Panc1 (cell line): ENCODE measurements around the gene NRCAM.

ENCODE experiments used
- POLR2AphosphoS5 ChIP-seq: IDR thresholded peaks from 2 replicates; pipeline ENCODE4 v1.6.1; 2012; ENCODE audit warnings: mild to moderate bottlenecking, low read depth, low read length, moderate library complexity
- SIN3A ChIP-seq: IDR thresholded peaks from 2 replicates; pipeline ENCODE4 v1.6.1; 2012; ENCODE audit warnings: low read depth, mild to moderate bottlenecking, low read length, moderate library complexity, borderline replicate concordance; ENCODE audit not compliant: insufficient read depth
- TCF7L2 ChIP-seq: IDR thresholded peaks from 2 replicates; pipeline ENCODE4 v1.6.1; 2011; ENCODE audit warnings: mild to moderate bottlenecking, low read depth, low read length, inconsistent platforms
- TF ChIP-seq, protein P1 (sequence below): fragments of 450-650 bp; IDR thresholded peaks from 2 replicates; pipeline ENCODE4 v1.5.1; 2017; ENCODE audit warnings: mild to moderate bottlenecking
- TF ChIP-seq, protein P2 (sequence below), 2 experiments: IDR thresholded peaks; 2 replicates each; pipeline ENCODE4 v1.6.1; 2011 to 2012; ENCODE audit warnings: low read depth in 2 of 2, control low read depth in 1 of 2, low read length in 1 of 2, mild to moderate bottlenecking in 1 of 2, moderate library complexity in 1 of 2; ENCODE audit not compliant: insufficient read depth in 1 of 2

DNA sequence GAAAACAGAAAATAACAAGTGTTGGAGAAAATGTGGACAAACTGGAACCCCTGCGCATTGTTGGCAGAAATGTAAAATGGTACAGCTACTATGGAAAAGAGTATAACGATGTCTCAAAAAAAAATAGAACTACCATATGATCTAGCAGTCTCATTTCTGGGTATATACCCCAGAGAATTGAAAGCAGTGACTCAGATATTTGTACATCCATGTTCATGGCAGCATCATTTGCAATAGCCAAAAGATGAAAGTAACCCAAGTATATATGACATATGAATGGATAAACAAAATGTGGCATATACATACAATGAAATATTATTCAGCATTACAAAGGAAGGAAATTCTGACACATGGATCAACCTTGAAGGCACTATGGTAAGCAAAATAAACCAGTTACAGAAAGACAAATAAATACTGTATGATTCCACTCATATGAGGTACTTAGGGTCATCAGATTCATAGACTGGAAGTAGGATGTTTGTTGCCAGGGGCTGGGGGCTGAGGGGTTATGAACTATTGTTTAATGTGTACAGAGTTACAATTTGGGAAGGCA, 4.9 kb downstream of the NRCAM start:
- TF ChIP-seq, protein P1, sequence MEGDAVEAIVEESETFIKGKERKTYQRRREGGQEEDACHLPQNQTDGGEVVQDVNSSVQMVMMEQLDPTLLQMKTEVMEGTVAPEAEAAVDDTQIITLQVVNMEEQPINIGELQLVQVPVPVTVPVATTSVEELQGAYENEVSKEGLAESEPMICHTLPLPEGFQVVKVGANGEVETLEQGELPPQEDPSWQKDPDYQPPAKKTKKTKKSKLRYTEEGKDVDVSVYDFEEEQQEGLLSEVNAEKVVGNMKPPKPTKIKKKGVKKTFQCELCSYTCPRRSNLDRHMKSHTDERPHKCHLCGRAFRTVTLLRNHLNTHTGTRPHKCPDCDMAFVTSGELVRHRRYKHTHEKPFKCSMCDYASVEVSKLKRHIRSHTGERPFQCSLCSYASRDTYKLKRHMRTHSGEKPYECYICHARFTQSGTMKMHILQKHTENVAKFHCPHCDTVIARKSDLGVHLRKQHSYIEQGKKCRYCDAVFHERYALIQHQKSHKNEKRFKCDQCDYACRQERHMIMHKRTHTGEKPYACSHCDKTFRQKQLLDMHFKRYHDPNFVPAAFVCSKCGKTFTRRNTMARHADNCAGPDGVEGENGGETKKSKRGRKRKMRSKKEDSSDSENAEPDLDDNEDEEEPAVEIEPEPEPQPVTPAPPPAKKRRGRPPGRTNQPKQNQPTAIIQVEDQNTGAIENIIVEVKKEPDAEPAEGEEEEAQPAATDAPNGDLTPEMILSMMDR = no peak
- TF ChIP-seq TCF7L2 = no peak
- TF ChIP-seq, protein P2, sequence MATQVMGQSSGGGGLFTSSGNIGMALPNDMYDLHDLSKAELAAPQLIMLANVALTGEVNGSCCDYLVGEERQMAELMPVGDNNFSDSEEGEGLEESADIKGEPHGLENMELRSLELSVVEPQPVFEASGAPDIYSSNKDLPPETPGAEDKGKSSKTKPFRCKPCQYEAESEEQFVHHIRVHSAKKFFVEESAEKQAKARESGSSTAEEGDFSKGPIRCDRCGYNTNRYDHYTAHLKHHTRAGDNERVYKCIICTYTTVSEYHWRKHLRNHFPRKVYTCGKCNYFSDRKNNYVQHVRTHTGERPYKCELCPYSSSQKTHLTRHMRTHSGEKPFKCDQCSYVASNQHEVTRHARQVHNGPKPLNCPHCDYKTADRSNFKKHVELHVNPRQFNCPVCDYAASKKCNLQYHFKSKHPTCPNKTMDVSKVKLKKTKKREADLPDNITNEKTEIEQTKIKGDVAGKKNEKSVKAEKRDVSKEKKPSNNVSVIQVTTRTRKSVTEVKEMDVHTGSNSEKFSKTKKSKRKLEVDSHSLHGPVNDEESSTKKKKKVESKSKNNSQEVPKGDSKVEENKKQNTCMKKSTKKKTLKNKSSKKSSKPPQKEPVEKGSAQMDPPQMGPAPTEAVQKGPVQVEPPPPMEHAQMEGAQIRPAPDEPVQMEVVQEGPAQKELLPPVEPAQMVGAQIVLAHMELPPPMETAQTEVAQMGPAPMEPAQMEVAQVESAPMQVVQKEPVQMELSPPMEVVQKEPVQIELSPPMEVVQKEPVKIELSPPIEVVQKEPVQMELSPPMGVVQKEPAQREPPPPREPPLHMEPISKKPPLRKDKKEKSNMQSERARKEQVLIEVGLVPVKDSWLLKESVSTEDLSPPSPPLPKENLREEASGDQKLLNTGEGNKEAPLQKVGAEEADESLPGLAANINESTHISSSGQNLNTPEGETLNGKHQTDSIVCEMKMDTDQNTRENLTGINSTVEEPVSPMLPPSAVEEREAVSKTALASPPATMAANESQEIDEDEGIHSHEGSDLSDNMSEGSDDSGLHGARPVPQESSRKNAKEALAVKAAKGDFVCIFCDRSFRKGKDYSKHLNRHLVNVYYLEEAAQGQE (IDR thresholded peaks at IDR 0.05; ENCODE audit: insufficient read depth in 1 of 2, low read depth in 2 of 2, low read length in 1 of 2) = no peak
- TF ChIP-seq POLR2AphosphoS5 = no peak
- TF ChIP-seq SIN3A = no peak
